HG03025 (cell line): ENCODE measurements around the gene TTPAL.
"Not testable (repeated sequence)": the region's sequence is repeated elsewhere in the genome, so short reads cannot be mapped to it uniquely, and the experiment has no call there.

Experiments used
- ATAC-seq: cut with Tn5 transposase; IDR thresholded peaks from one replicate; pipeline ENCODE4 v1.9.1; 2021; ENCODE audit warnings: mild to moderate bottlenecking, moderate library complexity; ENCODE audit not compliant: unreplicated experiment, low FRiP score

The TTPAL gene

GRCh38 chr20:44467289-44467883 lies 8.3 kb upstream of the TTPAL start:
- ATAC-seq: no peak

GRCh38 chr20:44468044-44468782 lies 7.5 kb upstream of the TTPAL start:
- ATAC-seq: no peak

GRCh38 chr20:44470327-44470726 lies 5.3 kb upstream of the TTPAL start:
- no peak for ATAC-seq

- no peak for ATAC-seq
Measured at GRCh38 chr20:44471481-44471882, 4.2 kb upstream of the TTPAL start.

GRCh38 chr20:44472283-44472682 lies 3.4 kb upstream of the TTPAL start:
- ATAC-seq: not testable (repeated sequence)

GRCh38 chr20:44475372-44475693 lies 341 bp upstream of the TTPAL start:
- no peak for ATAC-seq

GRCh38 chr20:44477151-44477550 lies 1.5 kb downstream of the TTPAL start:
- no peak for ATAC-seq

- ATAC-seq: no peak
Measured at GRCh38 chr20:44478206-44478605, 2.5 kb downstream of the TTPAL start.

GRCh38 chr20:44479643-44480042 lies 4.0 kb downstream of the TTPAL start:
- ATAC-seq: no peak

GRCh38 chr20:44480097-44480496 lies 4.4 kb downstream of the TTPAL start:
- no peak for ATAC-seq

GRCh38 chr20:44481719-44482416 lies 6.2 kb downstream of the TTPAL start:
- ATAC-seq: no peak

- ATAC-seq: no peak
Measured at GRCh38 chr20:44483112-44483511, 7.4 kb downstream of the TTPAL start.

GRCh38 chr20:44485078-44485829 lies 9.6 kb downstream of the TTPAL start:
- ATAC-seq: no peak

- no peak for ATAC-seq
Measured at GRCh38 chr20:44485830-44486198, 10.1 kb downstream of the TTPAL start.

GRCh38 chr20:44488551-44488950 lies 12.9 kb downstream of the TTPAL start:
- no peak for ATAC-seq

- ATAC-seq: no peak
Measured at GRCh38 chr20:44489223-44489622, 13.5 kb downstream of the TTPAL start.

GRCh38 chr20:44489931-44490330 lies 14.3 kb downstream of the TTPAL start:
- no peak for ATAC-seq

- ATAC-seq: no peak
Measured at GRCh38 chr20:44491635-44492395, 16.1 kb downstream of the TTPAL start.

- no peak for ATAC-seq
Measured at GRCh38 chr20:44494266-44494665, 18.6 kb downstream of the TTPAL start.

- no peak for ATAC-seq
Measured at GRCh38 chr20:44494681-44495080, 19.0 kb downstream of the TTPAL start.
